WTC11 (cell line): Measurements from ENCODE around the gene C1QTNF12. TPM values are rescaled to one million over a fixed set of nuclear protein-coding genes. Genes with fewer than 3 reads are reported as not detected.

ENCODE experiments used
- ATAC-seq: fragments of 200-7000 bp; cut with Tn5 transposase; 2 replicates; pipeline ENCODE4 v1.10.0; 2021; ENCODE audit warnings: mild to moderate bottlenecking, moderate library complexity
- CTCF ChIA-PET: fragments of 300-600 bp; sonication (Branson Sonifier 250); formaldehyde crosslinking; loops from one replicate; lab custom pipeline; 2021; ENCODE audit warnings: antibody characterized with exemption; lab: Charles Lee
- POLR2A ChIA-PET: fragments of 350-600 bp; sonication (Branson Sonifier 250); formaldehyde crosslinking; loops from one replicate; lab custom pipeline; 2021; ENCODE audit warnings: antibody characterized with exemption; lab: Charles Lee
- DNase-seq: peaks from one replicate; pipeline ENCODE4 v3.0.0; 2021; ENCODE audit warnings: low spot score
- H3K27ac Mint-ChIP-seq: 2 replicates; pipeline ENCODE4 v1.8.0; 2021; ENCODE audit warnings: mixed read lengths
- H3K27me3 Mint-ChIP-seq: 2 replicates; pipeline ENCODE4 v1.8.0; 2021; ENCODE audit warnings: low read depth, mild to moderate bottlenecking, moderate library complexity, mixed read lengths
- H3K36me3 Mint-ChIP-seq: 2 replicates; pipeline ENCODE4 v1.8.0; 2021; ENCODE audit warnings: mixed read lengths
- H3K4me1 Mint-ChIP-seq: 2 replicates; pipeline ENCODE4 v1.8.0; 2022; ENCODE audit warnings: mixed read lengths
- H3K4me3 Mint-ChIP-seq: 2 replicates; pipeline ENCODE4 v1.8.0; 2021; ENCODE audit warnings: mild to moderate bottlenecking, moderate library complexity, mixed read lengths
- H3K9me3 Mint-ChIP-seq: 2 replicates; pipeline ENCODE4 v1.8.0; 2021; ENCODE audit warnings: mixed read lengths
- ATF2 ChIP-seq: sonication (generic); formaldehyde crosslinking; IDR thresholded peaks from 2 replicates; pipeline ENCODE4 v1.8.1; 2022; ENCODE audit warnings: low read depth, missing genetic modification reagents, borderline replicate concordance
- E2F5 ChIP-seq: sonication (generic); formaldehyde crosslinking; IDR thresholded peaks from 2 replicates; pipeline ENCODE4 v1.8.1; 2022; ENCODE audit warnings: mild to moderate bottlenecking, moderate library complexity, missing genetic modification reagents
- ETV6 ChIP-seq: sonication (generic); formaldehyde crosslinking; IDR thresholded peaks from 2 replicates; pipeline ENCODE4 v1.8.1; 2022; ENCODE audit warnings: mild to moderate bottlenecking, missing genetic modification reagents
- FOXJ3 ChIP-seq: sonication (generic); formaldehyde crosslinking; IDR thresholded peaks from 2 replicates; pipeline ENCODE4 v1.9.0; 2021; ENCODE audit warnings: missing genetic modification reagents, mild to moderate bottlenecking, borderline replicate concordance
- FOXK1 ChIP-seq: sonication (generic); formaldehyde crosslinking; IDR thresholded peaks from 2 replicates; pipeline ENCODE4 v1.8.0; 2022; ENCODE audit warnings: mild to moderate bottlenecking, moderate library complexity, missing genetic modification reagents
- FOXP1 ChIP-seq: sonication (generic); formaldehyde crosslinking; IDR thresholded peaks from 2 replicates; pipeline ENCODE4 v1.8.0; 2022; ENCODE audit warnings: missing genetic modification reagents, mild to moderate bottlenecking, moderate library complexity, borderline replicate concordance
- HMGA2 ChIP-seq: fragments of 250-450 bp; sonication (Bioruptor Pico); IDR thresholded peaks from 2 replicates; pipeline ENCODE4 v1.4.0; 2021; ENCODE audit warnings: mild to moderate bottlenecking, moderate library complexity
- RELA ChIP-seq: sonication (generic); formaldehyde crosslinking; IDR thresholded peaks from 2 replicates; pipeline ENCODE4 v1.8.1; 2022; ENCODE audit warnings: missing genetic modification reagents, mild to moderate bottlenecking, borderline replicate concordance
- TEAD4 ChIP-seq: sonication (generic); formaldehyde crosslinking; IDR thresholded peaks from 2 replicates; pipeline ENCODE4 v1.8.0; 2022; ENCODE audit warnings: mild to moderate bottlenecking, missing genetic modification reagents
- ZBTB21 ChIP-seq: sonication (generic); formaldehyde crosslinking; IDR thresholded peaks from 2 replicates; pipeline ENCODE4 v1.8.1; 2023; ENCODE audit warnings: mild to moderate bottlenecking, missing genetic modification reagents, borderline replicate concordance
- ZMAT4 ChIP-seq: fragments of 250-450 bp; sonication (Bioruptor Pico); IDR thresholded peaks from 2 replicates; pipeline ENCODE4 v1.9.0; 2021; ENCODE audit warnings: mild to moderate bottlenecking
- ZNF232 ChIP-seq: sonication (generic); formaldehyde crosslinking; IDR thresholded peaks from 2 replicates; pipeline ENCODE4 v1.8.0; 2022; ENCODE audit warnings: mild to moderate bottlenecking, missing genetic modification reagents
- total RNA-seq: library from RNA; stranded (reverse); gene quantifications from 3 replicates; pipeline ENCODE4 v1.2.3, GENCODE V29; 2021
- TF ChIP-seq, protein P1 (sequence below): sonication (generic); formaldehyde crosslinking; IDR thresholded peaks from 2 replicates; pipeline ENCODE4 v1.8.1; 2023; ENCODE audit warnings: mild to moderate bottlenecking, missing genetic modification reagents
- TF ChIP-seq, protein P2 (sequence below): sonication (generic); formaldehyde crosslinking; IDR thresholded peaks from 2 replicates; pipeline ENCODE4 v1.8.0; 2023; ENCODE audit warnings: missing genetic modification reagents
- TF ChIP-seq, protein P3 (sequence below): sonication (generic); formaldehyde crosslinking; IDR thresholded peaks from 2 replicates; pipeline ENCODE4 v1.8.0; 2022; ENCODE audit warnings: mild to moderate bottlenecking, missing genetic modification reagents
- TF ChIP-seq, protein P4 (sequence below): fragments of 250-450 bp; sonication (Bioruptor Pico); conservative IDR thresholded peaks from 2 replicates; pipeline ENCODE4 v1.9.0; 2021; ENCODE audit warnings: mild to moderate bottlenecking
- TF ChIP-seq, protein P5 (sequence below): sonication (generic); formaldehyde crosslinking; IDR thresholded peaks from 2 replicates; pipeline ENCODE4 v1.8.0; 2022; ENCODE audit warnings: missing genetic modification reagents
- TF ChIP-seq, protein P6 (sequence below): sonication (generic); formaldehyde crosslinking; IDR thresholded peaks from 2 replicates; pipeline ENCODE4 v1.8.1; 2022; ENCODE audit warnings: low read depth, mild to moderate bottlenecking, moderate library complexity, missing genetic modification reagents, borderline replicate concordance
- TF ChIP-seq, protein P7 (sequence below): sonication (generic); formaldehyde crosslinking; IDR thresholded peaks from 2 replicates; pipeline ENCODE4 v1.8.1; 2023; ENCODE audit warnings: mild to moderate bottlenecking, moderate library complexity, missing genetic modification reagents

Gene C1QTNF12
- total RNA-seq, 1 experiment from 2014 or later, result 10.3 TPM

- CTCF ChIA-PET, result interaction anchor here (0.7 to 2.3 kb wide), 5 partner anchors 57 to 215 kb away, joined by 3 to 19 read pairs (median 3); partner anchors contain the start of gene TTLL10
- DNase-seq, result no peak
- Mint-ChIP-seq H3K27me3 (no peaks in the 10 kb centered on the region), H3K9me3 (peaks cover 3% of the 10 kb centered on the region; the same call in 1 of the 2 replicates), H3K27ac (peak overlapping the region; percentile 81), H3K4me3 (peak overlapping the region; percentile 90), H3K4me1 (peaks cover 10% of the 10 kb centered on the region), H3K36me3 (peaks cover 11% of the 10 kb centered on the region)
- POLR2A ChIA-PET, result no interaction called here
- ATAC-seq, result no peak
- TF ChIP-seq TEAD4 (CRISPR knock-in tag) (no peak), ATF2 (CRISPR knock-in tag) (no peak), FOXP1 (CRISPR knock-in tag) (no peak), ETV6 (CRISPR knock-in tag) (no peak), E2F5 (CRISPR knock-in tag) (no peak), RELA (no peak), HMGA2 (CRISPR knock-in tag) (no peak), FOXJ3 (no peak), ZNF232 (no peak), ZMAT4 (CRISPR knock-in tag) (no peak), ZBTB21 (no peak), FOXK1 (no peak)
- TF ChIP-seq, protein P1, sequence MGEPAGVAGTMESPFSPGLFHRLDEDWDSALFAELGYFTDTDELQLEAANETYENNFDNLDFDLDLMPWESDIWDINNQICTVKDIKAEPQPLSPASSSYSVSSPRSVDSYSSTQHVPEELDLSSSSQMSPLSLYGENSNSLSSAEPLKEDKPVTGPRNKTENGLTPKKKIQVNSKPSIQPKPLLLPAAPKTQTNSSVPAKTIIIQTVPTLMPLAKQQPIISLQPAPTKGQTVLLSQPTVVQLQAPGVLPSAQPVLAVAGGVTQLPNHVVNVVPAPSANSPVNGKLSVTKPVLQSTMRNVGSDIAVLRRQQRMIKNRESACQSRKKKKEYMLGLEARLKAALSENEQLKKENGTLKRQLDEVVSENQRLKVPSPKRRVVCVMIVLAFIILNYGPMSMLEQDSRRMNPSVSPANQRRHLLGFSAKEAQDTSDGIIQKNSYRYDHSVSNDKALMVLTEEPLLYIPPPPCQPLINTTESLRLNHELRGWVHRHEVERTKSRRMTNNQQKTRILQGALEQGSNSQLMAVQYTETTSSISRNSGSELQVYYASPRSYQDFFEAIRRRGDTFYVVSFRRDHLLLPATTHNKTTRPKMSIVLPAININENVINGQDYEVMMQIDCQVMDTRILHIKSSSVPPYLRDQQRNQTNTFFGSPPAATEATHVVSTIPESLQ (CRISPR knock-in tag), result no peak
- TF ChIP-seq, protein P2, sequence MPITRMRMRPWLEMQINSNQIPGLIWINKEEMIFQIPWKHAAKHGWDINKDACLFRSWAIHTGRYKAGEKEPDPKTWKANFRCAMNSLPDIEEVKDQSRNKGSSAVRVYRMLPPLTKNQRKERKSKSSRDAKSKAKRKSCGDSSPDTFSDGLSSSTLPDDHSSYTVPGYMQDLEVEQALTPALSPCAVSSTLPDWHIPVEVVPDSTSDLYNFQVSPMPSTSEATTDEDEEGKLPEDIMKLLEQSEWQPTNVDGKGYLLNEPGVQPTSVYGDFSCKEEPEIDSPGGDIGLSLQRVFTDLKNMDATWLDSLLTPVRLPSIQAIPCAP, result no peak
- TF ChIP-seq, protein P3, sequence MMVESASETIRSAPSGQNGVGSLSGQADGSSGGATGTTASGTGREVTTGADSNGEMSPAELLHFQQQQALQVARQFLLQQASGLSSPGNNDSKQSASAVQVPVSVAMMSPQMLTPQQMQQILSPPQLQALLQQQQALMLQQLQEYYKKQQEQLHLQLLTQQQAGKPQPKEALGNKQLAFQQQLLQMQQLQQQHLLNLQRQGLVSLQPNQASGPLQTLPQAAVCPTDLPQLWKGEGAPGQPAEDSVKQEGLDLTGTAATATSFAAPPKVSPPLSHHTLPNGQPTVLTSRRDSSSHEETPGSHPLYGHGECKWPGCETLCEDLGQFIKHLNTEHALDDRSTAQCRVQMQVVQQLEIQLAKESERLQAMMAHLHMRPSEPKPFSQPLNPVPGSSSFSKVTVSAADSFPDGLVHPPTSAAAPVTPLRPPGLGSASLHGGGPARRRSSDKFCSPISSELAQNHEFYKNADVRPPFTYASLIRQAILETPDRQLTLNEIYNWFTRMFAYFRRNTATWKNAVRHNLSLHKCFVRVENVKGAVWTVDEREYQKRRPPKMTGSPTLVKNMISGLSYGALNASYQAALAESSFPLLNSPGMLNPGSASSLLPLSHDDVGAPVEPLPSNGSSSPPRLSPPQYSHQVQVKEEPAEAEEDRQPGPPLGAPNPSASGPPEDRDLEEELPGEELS (CRISPR knock-in tag), result no peak
- TF ChIP-seq, protein P4, sequence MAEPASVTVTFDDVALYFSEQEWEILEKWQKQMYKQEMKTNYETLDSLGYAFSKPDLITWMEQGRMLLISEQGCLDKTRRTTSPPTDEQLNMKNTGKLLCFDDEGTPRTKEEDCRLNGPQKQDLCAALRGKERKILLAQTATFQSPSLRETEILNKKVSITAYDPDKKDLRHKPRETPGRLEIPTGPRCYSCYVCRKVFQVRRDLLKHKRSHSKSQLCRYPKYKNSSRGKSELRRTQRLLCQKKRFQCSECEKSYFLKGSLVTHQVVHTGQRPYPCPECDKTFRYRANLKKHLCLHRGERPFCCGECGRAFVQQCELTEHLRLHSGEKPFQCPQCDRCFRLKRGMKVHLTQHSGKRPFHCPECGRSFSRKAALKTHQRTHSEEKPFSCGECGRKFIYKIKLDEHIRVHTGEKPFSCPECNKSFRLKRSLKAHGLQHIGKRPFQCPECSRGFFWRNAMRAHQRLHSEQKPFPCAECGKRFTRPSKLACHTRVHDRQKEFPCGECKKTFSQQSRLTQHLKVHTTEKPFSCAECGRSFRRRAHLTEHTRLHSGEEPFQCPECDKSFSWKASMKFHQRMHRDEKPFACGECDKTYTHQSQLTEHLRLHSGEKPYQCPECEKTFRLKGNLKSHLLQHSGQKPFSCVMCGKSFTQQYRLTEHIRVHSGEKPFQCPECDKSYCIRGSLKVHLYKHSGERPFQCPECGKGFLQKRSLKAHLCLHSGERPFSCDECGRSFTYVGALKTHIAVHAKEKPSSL (CRISPR knock-in tag), result no peak
- TF ChIP-seq, protein P5, sequence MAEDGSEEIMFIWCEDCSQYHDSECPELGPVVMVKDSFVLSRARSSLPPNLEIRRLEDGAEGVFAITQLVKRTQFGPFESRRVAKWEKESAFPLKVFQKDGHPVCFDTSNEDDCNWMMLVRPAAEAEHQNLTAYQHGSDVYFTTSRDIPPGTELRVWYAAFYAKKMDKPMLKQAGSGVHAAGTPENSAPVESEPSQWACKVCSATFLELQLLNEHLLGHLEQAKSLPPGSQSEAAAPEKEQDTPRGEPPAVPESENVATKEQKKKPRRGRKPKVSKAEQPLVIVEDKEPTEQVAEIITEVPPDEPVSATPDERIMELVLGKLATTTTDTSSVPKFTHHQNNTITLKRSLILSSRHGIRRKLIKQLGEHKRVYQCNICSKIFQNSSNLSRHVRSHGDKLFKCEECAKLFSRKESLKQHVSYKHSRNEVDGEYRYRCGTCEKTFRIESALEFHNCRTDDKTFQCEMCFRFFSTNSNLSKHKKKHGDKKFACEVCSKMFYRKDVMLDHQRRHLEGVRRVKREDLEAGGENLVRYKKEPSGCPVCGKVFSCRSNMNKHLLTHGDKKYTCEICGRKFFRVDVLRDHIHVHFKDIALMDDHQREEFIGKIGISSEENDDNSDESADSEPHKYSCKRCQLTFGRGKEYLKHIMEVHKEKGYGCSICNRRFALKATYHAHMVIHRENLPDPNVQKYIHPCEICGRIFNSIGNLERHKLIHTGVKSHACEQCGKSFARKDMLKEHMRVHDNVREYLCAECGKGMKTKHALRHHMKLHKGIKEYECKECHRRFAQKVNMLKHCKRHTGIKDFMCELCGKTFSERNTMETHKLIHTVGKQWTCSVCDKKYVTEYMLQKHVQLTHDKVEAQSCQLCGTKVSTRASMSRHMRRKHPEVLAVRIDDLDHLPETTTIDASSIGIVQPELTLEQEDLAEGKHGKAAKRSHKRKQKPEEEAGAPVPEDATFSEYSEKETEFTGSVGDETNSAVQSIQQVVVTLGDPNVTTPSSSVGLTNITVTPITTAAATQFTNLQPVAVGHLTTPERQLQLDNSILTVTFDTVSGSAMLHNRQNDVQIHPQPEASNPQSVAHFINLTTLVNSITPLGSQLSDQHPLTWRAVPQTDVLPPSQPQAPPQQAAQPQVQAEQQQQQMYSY (CRISPR knock-in tag), result no peak
- TF ChIP-seq, protein P6, sequence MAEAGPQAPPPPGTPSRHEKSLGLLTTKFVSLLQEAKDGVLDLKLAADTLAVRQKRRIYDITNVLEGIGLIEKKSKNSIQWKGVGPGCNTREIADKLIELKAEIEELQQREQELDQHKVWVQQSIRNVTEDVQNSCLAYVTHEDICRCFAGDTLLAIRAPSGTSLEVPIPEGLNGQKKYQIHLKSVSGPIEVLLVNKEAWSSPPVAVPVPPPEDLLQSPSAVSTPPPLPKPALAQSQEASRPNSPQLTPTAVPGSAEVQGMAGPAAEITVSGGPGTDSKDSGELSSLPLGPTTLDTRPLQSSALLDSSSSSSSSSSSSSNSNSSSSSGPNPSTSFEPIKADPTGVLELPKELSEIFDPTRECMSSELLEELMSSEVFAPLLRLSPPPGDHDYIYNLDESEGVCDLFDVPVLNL (CRISPR knock-in tag), result no peak
- TF ChIP-seq, protein P7, sequence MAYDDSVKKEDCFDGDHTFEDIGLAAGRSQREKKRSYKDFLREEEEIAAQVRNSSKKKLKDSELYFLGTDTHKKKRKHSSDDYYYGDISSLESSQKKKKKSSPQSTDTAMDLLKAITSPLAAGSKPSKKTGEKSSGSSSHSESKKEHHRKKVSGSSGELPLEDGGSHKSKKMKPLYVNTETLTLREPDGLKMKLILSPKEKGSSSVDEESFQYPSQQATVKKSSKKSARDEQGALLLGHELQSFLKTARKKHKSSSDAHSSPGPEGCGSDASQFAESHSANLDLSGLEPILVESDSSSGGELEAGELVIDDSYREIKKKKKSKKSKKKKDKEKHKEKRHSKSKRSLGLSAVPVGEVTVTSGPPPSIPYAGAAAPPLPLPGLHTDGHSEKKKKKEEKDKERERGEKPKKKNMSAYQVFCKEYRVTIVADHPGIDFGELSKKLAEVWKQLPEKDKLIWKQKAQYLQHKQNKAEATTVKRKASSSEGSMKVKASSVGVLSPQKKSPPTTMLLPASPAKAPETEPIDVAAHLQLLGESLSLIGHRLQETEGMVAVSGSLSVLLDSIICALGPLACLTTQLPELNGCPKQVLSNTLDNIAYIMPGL (CRISPR knock-in tag), result no peak
Observed at GRCh38 chr1:1230656-1231399, 15.7 kb downstream of the C1QTNF12 start.
